Skeletal muscle tissue (tissue), 4 donors: Measurements from ENCODE around the gene SPRED1. TPM values are rescaled to one million over a fixed set of nuclear protein-coding genes. Genes with fewer than 3 reads are reported as not detected.

Experiments
- H3K27ac ChIP-seq: one replicate; pipeline ENCODE4 v1.7.0; 2013; ENCODE audit warnings: mild to moderate bottlenecking, low read depth, low read length, inconsistent platforms
- H3K27me3 ChIP-seq, 3 donors: one replicate each; pipeline ENCODE4 v1.7.0; 2013; ENCODE audit warnings: low read length in 3 of 3; ENCODE audit not compliant: control insufficient read depth in 3 of 3, insufficient read depth in 3 of 3
- H3K36me3 ChIP-seq, 3 donors: one replicate each; pipeline ENCODE4 v1.7.0; 2013; ENCODE audit warnings: low read length in 3 of 3; ENCODE audit not compliant: control insufficient read depth in 3 of 3, insufficient read depth in 3 of 3
- H3K4me1 ChIP-seq, 3 donors: one replicate each; pipeline ENCODE4 v1.7.0; 2013; ENCODE audit warnings: low read length in 3 of 3, mild to moderate bottlenecking in 3 of 3; ENCODE audit not compliant: control insufficient read depth in 3 of 3, insufficient read depth in 3 of 3
- H3K4me3 ChIP-seq, 3 donors: one replicate each; pipeline ENCODE4 v1.7.0; 2013; ENCODE audit warnings: low read length in 3 of 3
- H3K9ac ChIP-seq, 3 donors: one replicate each; pipeline ENCODE4 v1.7.0; 2013; ENCODE audit warnings: low read length in 3 of 3, mild to moderate bottlenecking in 3 of 3, moderate library complexity in 2 of 3, low read depth in 1 of 3
- H3K9me3 ChIP-seq, 3 donors: one replicate each; pipeline ENCODE4 v1.7.0; 2013; ENCODE audit warnings: low read length in 3 of 3; ENCODE audit not compliant: control insufficient read depth in 3 of 3
- total RNA-seq: library from RNA; depleted of rRNA; stranded (reverse); fragments of >200 nt; gene quantifications from one replicate; pipeline ENCODE4 v1.2.3, GENCODE V29; 2014
- donor health status: Osteomylitis.

SPRED1 gene
- total RNA-seq, 1 donor from 2014 or later, result 37.6 TPM

GRCh38 chr15:38215707-38216106, 36.9 kb upstream of the SPRED1 start:
- Histone ChIP-seq H3K4me1 (peaks cover 0 to 5% (median 2%) of the 10 kb centered on the region in 3 donors), H3K27me3 (no peaks in the 10 kb centered on the region), H3K9ac (no peak overlapping the region), H3K36me3 (no peaks in the 10 kb centered on the region), H3K27ac (no peak overlapping the region), H3K9me3 (no peaks in the 10 kb centered on the region), H3K4me3 (no peak overlapping the region)

GRCh38 chr15:38216763-38217162, 35.9 kb upstream of the SPRED1 start:
- Histone ChIP-seq H3K9ac (no peak overlapping the region), H3K4me3 (no peak overlapping the region), H3K27ac (no peak overlapping the region), H3K27me3 (no peaks in the 10 kb centered on the region), H3K9me3 (no peaks in the 10 kb centered on the region), H3K36me3 (no peaks in the 10 kb centered on the region), H3K4me1 (peaks cover 0 to 5% (median 2%) of the 10 kb centered on the region in 3 donors)

GRCh38 chr15:38217191-38217595, 35.4 kb upstream of the SPRED1 start:
- Histone ChIP-seq H3K9ac (no peak overlapping the region), H3K4me3 (no peak overlapping the region)

GRCh38 chr15:38217788-38218609, 34.6 kb upstream of the SPRED1 start:
- Histone ChIP-seq H3K9me3 (no peaks in the 10 kb centered on the region), H3K4me1 (peaks cover 0 to 5% (median 2%) of the 10 kb centered on the region in 3 donors), H3K36me3 (no peaks in the 10 kb centered on the region), H3K9ac (no peak overlapping the region), H3K4me3 (no peak overlapping the region), H3K27ac (no peak overlapping the region), H3K27me3 (no peaks in the 10 kb centered on the region)

More at GRCh38 chr15:38217191-38217595, 35.4 kb upstream of the SPRED1 start:
- H3K4me1 ChIP-seq, result peaks cover 0 to 5% (median 2%) of the 10 kb centered on the region in 3 donors
- H3K27ac ChIP-seq, result no peak overlapping the region
- no peaks in the 10 kb centered on the region for H3K36me3 ChIP-seq
- H3K27me3 ChIP-seq, result no peaks in the 10 kb centered on the region
- H3K9me3 ChIP-seq, result no peaks in the 10 kb centered on the region

GRCh38 chr15:38220606-38221273, 31.9 kb upstream of the SPRED1 start:
- Histone ChIP-seq H3K9me3 (no peaks in the 10 kb centered on the region), H3K4me3 (no peak overlapping the region), H3K4me1 (peaks cover 0 to 5% (median 2%) of the 10 kb centered on the region in 3 donors), H3K27ac (no peak overlapping the region), H3K9ac (no peak overlapping the region), H3K36me3 (no peaks in the 10 kb centered on the region), H3K27me3 (no peaks in the 10 kb centered on the region)

GRCh38 chr15:38224486-38224885, 28.1 kb upstream of the SPRED1 start:
- Histone ChIP-seq H3K36me3 (no peaks in the 10 kb centered on the region), H3K4me1 (no peaks in the 10 kb centered on the region), H3K27me3 (no peaks in the 10 kb centered on the region), H3K4me3 (no peak overlapping the region), H3K27ac (no peak overlapping the region), H3K9ac (no peak overlapping the region), H3K9me3 (no peaks in the 10 kb centered on the region)

GRCh38 chr15:38225381-38225780, 27.3 kb upstream of the SPRED1 start:
- Histone ChIP-seq H3K27me3 (no peaks in the 10 kb centered on the region), H3K36me3 (no peaks in the 10 kb centered on the region), H3K4me1 (no peaks in the 10 kb centered on the region), H3K9ac (no peak overlapping the region), H3K9me3 (no peaks in the 10 kb centered on the region), H3K27ac (no peak overlapping the region), H3K4me3 (no peak overlapping the region)

GRCh38 chr15:38226608-38227266, 25.9 kb upstream of the SPRED1 start:
- Histone ChIP-seq H3K27me3 (no peaks in the 10 kb centered on the region), H3K27ac (no peak overlapping the region), H3K9me3 (no peaks in the 10 kb centered on the region), H3K36me3 (no peaks in the 10 kb centered on the region), H3K4me1 (no peaks in the 10 kb centered on the region), H3K4me3 (no peak overlapping the region), H3K9ac (no peak overlapping the region)

GRCh38 chr15:38227941-38228340, 24.7 kb upstream of the SPRED1 start:
- Histone ChIP-seq H3K27ac (no peak overlapping the region), H3K27me3 (no peaks in the 10 kb centered on the region), H3K36me3 (no peaks in the 10 kb centered on the region), H3K9ac (no peak overlapping the region), H3K4me3 (no peak overlapping the region), H3K4me1 (no peaks in the 10 kb centered on the region), H3K9me3 (no peaks in the 10 kb centered on the region)

- H3K9ac ChIP-seq, result no peak overlapping the region
- H3K4me3 ChIP-seq, result no peak overlapping the region
- H3K27ac ChIP-seq, result no peak overlapping the region
- H3K36me3 ChIP-seq, result no peaks in the 10 kb centered on the region
- H3K4me1 ChIP-seq, result no peaks in the 10 kb centered on the region
- no peaks in the 10 kb centered on the region for H3K9me3 ChIP-seq
- no peaks in the 10 kb centered on the region for H3K27me3 ChIP-seq
These were observed 24.0 kb upstream of the SPRED1 start for GRCh38 chr15:38228618-38229017.
